ENCODE results near the gene DNAJC28.

The DNAJC28 gene

DNA sequence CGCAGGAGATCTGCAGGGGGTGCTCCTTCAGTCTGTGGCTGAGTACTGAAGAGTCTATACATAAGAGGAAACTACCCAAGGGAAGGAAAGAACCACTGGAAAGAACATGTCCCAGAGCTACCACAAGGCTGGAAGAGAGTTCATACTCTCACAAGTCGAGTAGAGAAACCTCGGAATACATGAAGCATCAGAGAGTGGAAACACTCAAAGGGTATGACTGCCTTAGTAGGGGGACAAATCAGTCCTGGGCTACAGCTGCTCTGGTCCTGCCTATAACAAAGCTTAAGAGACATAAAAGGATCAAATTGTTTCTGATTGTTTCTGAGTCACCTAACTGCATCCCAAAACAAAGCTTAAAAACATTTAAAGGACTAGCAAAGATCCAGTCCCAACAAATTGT, 39.2 kb downstream of the DNAJC28 start:
- TF ChIP-seq, protein P1, sequence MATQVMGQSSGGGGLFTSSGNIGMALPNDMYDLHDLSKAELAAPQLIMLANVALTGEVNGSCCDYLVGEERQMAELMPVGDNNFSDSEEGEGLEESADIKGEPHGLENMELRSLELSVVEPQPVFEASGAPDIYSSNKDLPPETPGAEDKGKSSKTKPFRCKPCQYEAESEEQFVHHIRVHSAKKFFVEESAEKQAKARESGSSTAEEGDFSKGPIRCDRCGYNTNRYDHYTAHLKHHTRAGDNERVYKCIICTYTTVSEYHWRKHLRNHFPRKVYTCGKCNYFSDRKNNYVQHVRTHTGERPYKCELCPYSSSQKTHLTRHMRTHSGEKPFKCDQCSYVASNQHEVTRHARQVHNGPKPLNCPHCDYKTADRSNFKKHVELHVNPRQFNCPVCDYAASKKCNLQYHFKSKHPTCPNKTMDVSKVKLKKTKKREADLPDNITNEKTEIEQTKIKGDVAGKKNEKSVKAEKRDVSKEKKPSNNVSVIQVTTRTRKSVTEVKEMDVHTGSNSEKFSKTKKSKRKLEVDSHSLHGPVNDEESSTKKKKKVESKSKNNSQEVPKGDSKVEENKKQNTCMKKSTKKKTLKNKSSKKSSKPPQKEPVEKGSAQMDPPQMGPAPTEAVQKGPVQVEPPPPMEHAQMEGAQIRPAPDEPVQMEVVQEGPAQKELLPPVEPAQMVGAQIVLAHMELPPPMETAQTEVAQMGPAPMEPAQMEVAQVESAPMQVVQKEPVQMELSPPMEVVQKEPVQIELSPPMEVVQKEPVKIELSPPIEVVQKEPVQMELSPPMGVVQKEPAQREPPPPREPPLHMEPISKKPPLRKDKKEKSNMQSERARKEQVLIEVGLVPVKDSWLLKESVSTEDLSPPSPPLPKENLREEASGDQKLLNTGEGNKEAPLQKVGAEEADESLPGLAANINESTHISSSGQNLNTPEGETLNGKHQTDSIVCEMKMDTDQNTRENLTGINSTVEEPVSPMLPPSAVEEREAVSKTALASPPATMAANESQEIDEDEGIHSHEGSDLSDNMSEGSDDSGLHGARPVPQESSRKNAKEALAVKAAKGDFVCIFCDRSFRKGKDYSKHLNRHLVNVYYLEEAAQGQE (IDR thresholded peaks at IDR 0.05; ENCODE audit: insufficient read depth in 1 of 2, low read depth in 2 of 2, low read length in 2 of 2) = no peak
- TF ChIP-seq TAF1 (IDR thresholded peaks at IDR 0.05; ENCODE audit: borderline replicate concordance, insufficient read depth, low read length) = no peak
- TF ChIP-seq POLR2AphosphoS5 (IDR thresholded peaks at IDR 0.05; ENCODE audit: low read depth, low read length) = no peak
- TF ChIP-seq FOXP2 (optimal IDR thresholded peaks at IDR 0.05; ENCODE audit: borderline replicate concordance, extremely low read depth, extremely low read length, insufficient read depth) = no peak
- no peak for TF ChIP-seq SIN3A (IDR thresholded peaks at IDR 0.05; ENCODE audit: borderline replicate concordance, insufficient read depth, low read length)

DNA sequence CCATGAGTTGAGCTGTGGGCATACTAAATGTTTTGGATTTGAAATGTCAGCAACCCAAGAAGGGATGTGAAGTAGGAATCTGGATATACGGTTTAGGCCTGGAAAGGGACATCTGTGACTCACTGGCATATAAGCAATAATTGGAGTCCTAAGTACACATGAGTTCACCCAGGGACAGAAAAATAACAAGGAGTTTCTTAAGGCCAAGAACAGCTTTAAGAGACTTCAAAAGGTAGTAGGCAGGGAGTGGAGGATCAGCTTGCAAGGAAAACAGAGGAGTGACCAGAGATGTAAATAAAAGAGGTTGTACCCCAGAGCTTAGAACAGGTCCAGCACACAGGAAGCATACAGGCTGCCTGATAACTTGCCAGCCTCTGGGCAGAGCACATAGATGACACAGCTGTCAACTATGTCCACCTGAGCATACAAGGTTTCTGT, 39.9 kb downstream of the DNAJC28 start:
- TF ChIP-seq FOXP2 (optimal IDR thresholded peaks at IDR 0.05; ENCODE audit: borderline replicate concordance, extremely low read depth, extremely low read length, insufficient read depth) (no peak), TAF1 (IDR thresholded peaks at IDR 0.05; ENCODE audit: borderline replicate concordance, insufficient read depth, low read length) (no peak), POLR2AphosphoS5 (IDR thresholded peaks at IDR 0.05; ENCODE audit: low read depth, low read length) (no peak), SIN3A (IDR thresholded peaks at IDR 0.05; ENCODE audit: borderline replicate concordance, insufficient read depth, low read length) (no peak)
- TF ChIP-seq, protein P1 (IDR thresholded peaks at IDR 0.05; ENCODE audit: insufficient read depth in 1 of 2, low read depth in 2 of 2, low read length in 2 of 2) = no peak

DNA sequence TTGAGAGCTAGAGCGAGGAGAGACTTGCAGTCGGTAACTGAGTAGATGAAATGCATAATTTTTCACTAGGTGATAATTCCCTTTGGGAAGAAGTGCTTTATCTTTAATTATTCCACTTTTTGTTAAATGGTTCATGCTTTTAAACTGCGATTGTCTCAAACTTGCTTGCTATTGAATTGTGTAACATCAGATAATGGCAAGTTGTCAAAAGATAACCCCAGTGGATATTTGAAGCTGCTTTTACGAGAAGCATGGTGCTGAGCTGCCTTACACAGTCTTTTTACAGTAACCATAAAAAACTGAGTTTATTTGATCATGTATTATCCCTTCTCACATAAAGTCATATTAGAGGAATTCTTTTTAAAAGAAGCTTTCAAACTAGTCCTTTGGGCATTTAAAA, 41.9 kb downstream of the DNAJC28 start:
- TF ChIP-seq TAF1 (IDR thresholded peaks at IDR 0.05; ENCODE audit: borderline replicate concordance, insufficient read depth, low read length) (no peak), POLR2AphosphoS5 (IDR thresholded peaks at IDR 0.05; ENCODE audit: low read depth, low read length) (no peak), SIN3A (IDR thresholded peaks at IDR 0.05; ENCODE audit: borderline replicate concordance, insufficient read depth, low read length) (no peak), FOXP2 (optimal IDR thresholded peaks at IDR 0.05; ENCODE audit: borderline replicate concordance, extremely low read depth, extremely low read length, insufficient read depth) (no peak)
- TF ChIP-seq, protein P1 (IDR thresholded peaks at IDR 0.05; ENCODE audit: insufficient read depth in 1 of 2, low read depth in 2 of 2, low read length in 2 of 2) = no peak

DNA sequence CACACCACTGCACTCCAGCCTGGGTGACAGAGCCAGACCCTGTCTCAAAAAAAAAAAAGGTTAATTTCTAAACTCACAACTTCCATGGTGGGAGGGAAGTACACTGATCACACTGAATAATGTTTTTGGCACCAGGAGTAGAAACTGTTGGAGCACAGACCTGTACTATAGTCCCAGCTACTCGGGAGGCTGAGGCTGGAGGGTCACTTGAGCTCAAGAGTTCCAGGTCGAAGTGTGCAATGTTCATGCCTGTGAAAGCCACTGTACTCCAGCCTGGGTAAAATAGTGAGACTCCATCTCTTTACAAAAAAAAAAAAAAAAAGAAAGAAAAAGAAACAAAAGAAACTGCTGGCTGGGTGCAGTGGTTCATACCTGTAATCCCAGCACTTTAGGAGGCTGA, 47.0 kb downstream of the DNAJC28 start:
- TF ChIP-seq POLR2AphosphoS5 (IDR thresholded peaks at IDR 0.05; ENCODE audit: low read depth, low read length) (no peak), SIN3A (IDR thresholded peaks at IDR 0.05; ENCODE audit: borderline replicate concordance, insufficient read depth, low read length) (no peak), TAF1 (IDR thresholded peaks at IDR 0.05; ENCODE audit: borderline replicate concordance, insufficient read depth, low read length) (no peak), FOXP2 (optimal IDR thresholded peaks at IDR 0.05; ENCODE audit: borderline replicate concordance, extremely low read depth, extremely low read length, insufficient read depth) (no peak)
- TF ChIP-seq, protein P1 (IDR thresholded peaks at IDR 0.05; ENCODE audit: insufficient read depth in 1 of 2, low read depth in 2 of 2, low read length in 2 of 2) = no peak

DNA sequence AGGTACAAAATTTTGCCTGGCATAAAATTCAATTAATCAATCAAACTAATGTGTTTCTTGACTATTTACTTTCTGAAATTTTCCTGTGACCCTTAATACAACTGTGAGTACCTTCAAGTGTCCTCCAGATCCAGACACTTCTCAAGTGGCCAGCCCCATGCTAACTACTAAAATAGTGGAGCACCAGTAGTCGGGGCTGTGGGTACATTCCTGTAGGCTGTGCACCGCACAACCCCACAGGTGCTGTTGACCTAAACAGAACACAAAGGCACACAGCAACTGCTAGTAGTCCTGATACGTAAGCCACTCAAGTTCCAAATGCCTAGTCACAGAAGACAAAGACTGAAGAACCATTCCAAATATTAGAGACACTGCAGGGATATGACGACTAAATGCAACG, 48.3 kb downstream of the DNAJC28 start:
- TF ChIP-seq FOXP2 (optimal IDR thresholded peaks at IDR 0.05; ENCODE audit: borderline replicate concordance, extremely low read depth, extremely low read length, insufficient read depth) (no peak), POLR2AphosphoS5 (IDR thresholded peaks at IDR 0.05; ENCODE audit: low read depth, low read length) (no peak), TAF1 (IDR thresholded peaks at IDR 0.05; ENCODE audit: borderline replicate concordance, insufficient read depth, low read length) (no peak), SIN3A (IDR thresholded peaks at IDR 0.05; ENCODE audit: borderline replicate concordance, insufficient read depth, low read length) (no peak)
- TF ChIP-seq, protein P1 (IDR thresholded peaks at IDR 0.05; ENCODE audit: insufficient read depth in 1 of 2, low read depth in 2 of 2, low read length in 2 of 2) = no peak

Data from PFSK-1 (cell line).